Aorta (tissue), 5 donors: ENCODE data around the gene PRKAG2. TPM values are rescaled to one million over a fixed set of nuclear protein-coding genes. Genes with fewer than 3 reads are reported as not detected.
A peak's percentile ranks its signal among the peaks of the same experiment; 100 is the strongest.

Experiments
- ATAC-seq: fragments of 200-7000 bp; cut with Tn5 transposase; one replicate; pipeline ENCODE4 v1.9.1; 2022; ENCODE audit warnings: moderate library complexity; ENCODE audit not compliant: low FRiP score
- DNase-seq, 2 donors: peaks; one replicate each; pipeline ENCODE4 v3.0.0-alpha.2; 2020
- H3K27ac ChIP-seq, 2 donors: one replicate each; pipeline ENCODE4 v1.5.1; 2013; ENCODE audit warnings: low read length in 2 of 2, mild to moderate bottlenecking in 2 of 2, moderate library complexity in 2 of 2, control low read depth in 1 of 2, inconsistent platforms in 1 of 2, low read depth in 1 of 2
- H3K27me3 ChIP-seq, 2 donors: one replicate each; pipeline ENCODE4 v1.6.1; 2013; ENCODE audit warnings: control low read depth in 1 of 2, low read length in 1 of 2, mild to moderate bottlenecking in 1 of 2, moderate library complexity in 1 of 2; ENCODE audit not compliant: insufficient read depth in 2 of 2, control insufficient read depth in 1 of 2
- H3K36me3 ChIP-seq, 2 donors: one replicate each; pipeline ENCODE4 v1.6.1; 2013; ENCODE audit warnings: control low read depth in 1 of 2, low read length in 1 of 2, mild to moderate bottlenecking in 1 of 2; ENCODE audit not compliant: insufficient read depth in 2 of 2, control insufficient read depth in 1 of 2
- H3K4me1 ChIP-seq, 2 donors: one replicate each; pipeline ENCODE4 v1.6.1; 2013; ENCODE audit warnings: low read length in 2 of 2, control low read depth in 1 of 2, mild to moderate bottlenecking in 1 of 2, moderate library complexity in 1 of 2; ENCODE audit not compliant: insufficient read depth in 2 of 2, control insufficient read depth in 1 of 2
- H3K4me3 ChIP-seq, 2 donors: one replicate each; pipeline ENCODE4 v1.5.1; 2013; ENCODE audit warnings: low read length in 2 of 2, control low read depth in 1 of 2, mild to moderate bottlenecking in 1 of 2
- H3K9me3 ChIP-seq: one replicate; pipeline ENCODE4 v1.6.1; 2013; ENCODE audit warnings: mild to moderate bottlenecking, low read length; ENCODE audit not compliant: control insufficient read depth
- WGBS, 2 donors: extraction: QIAGEN DNeasy Blood & Tissue Kit; methylation state at CpG; one replicate each; pipeline ENCODE4 v1.1.7; 2013; 5-methylcytosine and 5-hydroxymethylcytosine counted together
- intact Hi-C, 2 donors: fragments of 100-400 bp; cut with DNase I; formaldehyde crosslinking; loops; one replicate each; pipeline versions ENCODE4 v1.14.2 to v1.15.0; 2022
- polyA plus RNA-seq, 2 donors: library from polyadenylated mRNA; stranded (reverse); fragments of 200-250 nt; gene quantifications; one replicate each; pipeline ENCODE4 v1.2.3, GENCODE V29; 2013
- total RNA-seq, 2 donors: library from RNA; stranded (reverse); fragmentation: NEBNext Ultra II Directional; extraction: Animal tissue kit (Norgen Biotek cat#: 25700); gene quantifications; one replicate each; pipeline ENCODE4 v1.2.1, GENCODE V29; 2021
- donor health status: healthy with polysubstance abuse.
- donor health status: Bipolar disorder and iron deficiency.
- donor health status: DM: no; HTN: no; CAD: no.
- donor health status: DM: no; HTN: no; CAD: no.
- donor health status: DM: yes; HTN: yes; CAD: no.

The PRKAG2 gene
- total and polyA plus RNA-seq, 4 donors = 34.0 to 69.9 (median 52.6) TPM

DNA sequence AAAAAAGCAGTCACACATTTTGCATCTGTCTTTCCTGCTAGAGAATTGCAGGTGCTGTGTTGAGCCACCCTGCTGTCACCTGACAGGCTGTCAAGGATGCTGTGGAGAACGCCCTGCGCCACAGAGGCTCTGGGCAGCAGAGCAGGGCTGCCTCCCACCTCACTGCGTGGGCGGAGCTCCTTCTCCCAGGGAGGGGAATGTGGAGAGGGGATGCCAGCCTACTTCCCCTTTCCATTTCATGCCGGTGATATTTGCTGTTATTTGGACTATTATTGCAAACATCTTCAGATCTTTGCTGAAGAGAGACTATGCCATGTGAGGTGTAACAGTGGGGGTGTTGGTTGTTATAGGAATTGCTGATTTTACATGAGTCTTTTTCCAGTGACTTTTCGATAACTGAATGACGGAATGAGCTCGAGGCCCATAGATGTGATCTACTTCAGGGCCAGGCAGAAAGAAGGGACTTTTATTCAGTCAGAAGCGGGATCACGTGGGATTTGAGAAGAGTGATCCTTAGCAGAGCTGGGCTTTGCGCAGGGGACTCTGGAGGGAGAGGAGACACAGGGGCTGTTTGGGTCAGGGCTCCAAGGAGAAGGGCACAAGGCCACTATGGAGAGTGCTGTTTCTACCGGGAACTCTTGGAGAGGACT lies 13.6 kb upstream of the PRKAG2 start:
- intact Hi-C loops = no loop called here

DNA sequence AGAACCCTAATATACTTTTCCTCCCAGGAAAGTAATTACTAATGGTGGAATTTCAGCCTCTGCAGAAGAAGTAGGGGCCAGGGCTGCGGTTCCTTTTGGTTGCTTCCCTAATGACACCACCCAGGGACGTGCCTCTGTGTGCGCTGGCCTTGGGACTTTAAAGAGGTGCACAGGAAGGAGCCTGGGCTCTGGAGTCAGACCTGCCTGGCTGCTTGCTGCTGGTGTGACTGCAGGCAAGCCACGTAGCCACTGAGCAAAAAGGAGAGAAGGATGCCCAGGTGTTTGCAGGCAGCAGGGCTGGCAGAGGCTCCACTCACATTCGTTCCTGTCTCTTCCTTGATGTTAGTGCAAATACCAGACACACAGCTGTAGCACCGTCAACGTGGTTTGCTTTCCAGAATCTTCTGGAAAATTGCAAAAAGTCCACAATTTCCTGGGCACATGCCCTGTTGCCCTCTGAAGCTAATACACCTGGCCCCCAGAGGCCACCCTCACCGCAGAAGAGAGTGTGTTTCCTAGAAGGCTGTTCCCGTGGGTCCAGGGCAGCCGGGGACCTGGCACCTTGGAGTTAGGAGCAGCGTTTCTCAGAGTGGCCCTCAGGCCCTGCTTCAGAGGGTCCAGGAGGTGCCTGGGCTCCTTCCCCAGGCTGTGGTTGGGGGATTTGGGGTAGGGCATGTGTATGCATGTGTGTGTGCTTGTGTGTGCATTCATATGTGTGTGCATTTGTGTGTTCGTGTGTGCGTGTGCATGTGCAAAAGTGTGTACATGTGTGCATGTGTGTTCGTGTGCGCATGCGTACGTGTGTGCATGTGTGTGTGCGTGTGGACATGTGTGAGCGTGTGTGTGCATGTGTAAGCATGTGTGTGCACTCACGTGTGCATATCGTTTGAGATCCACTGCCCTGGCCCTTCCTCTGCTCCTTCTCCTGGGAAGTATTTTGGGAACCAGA lies 12.8 kb upstream of the PRKAG2 start:
- no peak overlapping the region for H3K4me3 ChIP-seq
- ATAC-seq = no peak
- no peaks in the 10 kb centered on the region for H3K9me3 ChIP-seq
- 81 to 83% methylated on average over 21 of the region's 21 CpGs for WGBS, 2 donors
- H3K4me1 ChIP-seq = no peaks in the 10 kb centered on the region
- DNase-seq = peak in 1 of 2 donors; percentile 44
- H3K27ac ChIP-seq = no peak overlapping the region
- no peaks in the 10 kb centered on the region for H3K27me3 ChIP-seq
- intact Hi-C loops = no loop called here
- no peaks in the 10 kb centered on the region for H3K36me3 ChIP-seq

More for the DNA sequence above, 13.6 kb upstream of the PRKAG2 start:
- Histone ChIP-seq H3K27me3 (no peaks in the 10 kb centered on the region), H3K36me3 (no peaks in the 10 kb centered on the region), H3K4me1 (no peaks in the 10 kb centered on the region), H3K27ac (no peak overlapping the region), H3K4me3 (no peak overlapping the region), H3K9me3 (no peaks in the 10 kb centered on the region)
- ATAC-seq (no peak), DNase-seq (peak; percentile 44 to 64)
- WGBS, 2 donors = 70 to 75% methylated on average over 12 of the region's 12 CpGs

DNA sequence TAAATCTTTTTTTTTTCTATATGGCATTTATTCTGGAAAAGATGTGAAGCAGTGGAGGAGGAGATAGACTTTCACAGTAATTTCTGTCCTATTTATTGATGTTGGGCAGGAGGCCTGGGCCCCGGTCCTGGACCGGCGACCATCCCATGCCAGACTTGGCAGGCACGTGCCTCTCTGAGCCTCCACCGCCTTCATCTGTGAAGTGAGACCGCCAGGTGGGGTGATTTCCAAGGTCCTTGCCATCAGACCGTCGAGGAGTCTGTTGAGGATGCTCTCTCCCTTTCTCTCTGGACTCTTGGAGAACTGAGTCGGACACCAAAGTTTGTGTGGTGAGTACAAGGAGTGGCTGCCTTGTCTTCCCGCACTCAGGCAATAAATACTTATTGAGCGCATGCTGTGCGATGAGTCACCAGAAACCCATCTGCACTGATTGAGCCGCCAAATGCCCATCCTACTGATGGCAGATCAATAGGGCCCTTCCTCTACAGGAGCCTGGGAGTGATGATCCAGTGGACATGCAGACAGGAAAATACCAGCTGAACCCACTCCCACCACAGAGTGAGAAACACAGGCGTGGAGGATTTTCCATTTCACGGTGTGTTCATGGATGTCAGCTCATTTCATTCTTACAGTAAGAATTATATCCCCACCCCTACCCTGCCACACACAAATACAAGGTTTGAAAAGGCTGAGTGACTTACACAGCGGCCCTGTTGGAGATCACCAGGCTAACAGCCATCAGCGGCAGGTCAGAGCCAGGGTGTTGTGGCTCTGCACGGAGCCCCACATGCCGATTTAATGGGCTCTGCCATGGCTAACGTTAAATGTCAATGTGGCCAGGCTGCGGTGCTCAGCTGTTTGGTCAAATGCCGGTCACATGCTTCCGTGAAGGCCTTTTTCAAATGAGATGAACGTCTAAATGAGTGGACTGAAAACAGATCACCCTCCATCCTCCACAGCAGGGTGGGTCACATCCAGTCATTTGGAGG lies 11.5 kb upstream of the PRKAG2 start:
- Histone ChIP-seq H3K27me3 (no peaks in the 10 kb centered on the region), H3K4me1 (no peaks in the 10 kb centered on the region), H3K9me3 (no peaks in the 10 kb centered on the region), H3K36me3 (no peaks in the 10 kb centered on the region), H3K27ac (no peak overlapping the region), H3K4me3 (no peak overlapping the region)
- intact Hi-C loops = no loop called here
- no peak for DNase-seq
- no peak for ATAC-seq
- WGBS, 2 donors = 80 to 83% methylated on average over 24 of the region's 24 CpGs

DNA sequence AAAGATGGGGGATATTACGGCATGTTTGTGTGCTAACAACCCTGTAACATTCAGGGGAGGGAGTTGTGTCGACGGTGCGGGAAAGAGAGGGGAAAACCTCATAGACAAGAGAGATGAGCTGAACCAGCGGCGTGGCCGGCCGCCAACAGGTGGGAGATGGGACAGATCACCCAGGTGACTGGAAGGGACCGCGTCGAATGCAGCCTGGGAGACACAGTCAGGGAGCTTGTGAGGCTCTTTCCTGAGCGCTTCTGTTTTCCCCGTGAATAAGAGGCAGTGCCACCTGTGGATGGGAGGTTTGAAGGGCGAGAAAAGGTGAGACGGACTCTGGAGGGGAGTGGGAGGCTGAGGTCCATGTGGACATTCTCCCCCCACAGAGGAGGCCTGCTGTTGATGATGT lies 9.9 kb upstream of the PRKAG2 start:
- intact Hi-C loops = no loop called here
- no peaks in the 10 kb centered on the region for H3K27me3 ChIP-seq
- WGBS, 2 donors = 72 to 76% methylated on average over 15 of the region's 15 CpGs

DNA sequence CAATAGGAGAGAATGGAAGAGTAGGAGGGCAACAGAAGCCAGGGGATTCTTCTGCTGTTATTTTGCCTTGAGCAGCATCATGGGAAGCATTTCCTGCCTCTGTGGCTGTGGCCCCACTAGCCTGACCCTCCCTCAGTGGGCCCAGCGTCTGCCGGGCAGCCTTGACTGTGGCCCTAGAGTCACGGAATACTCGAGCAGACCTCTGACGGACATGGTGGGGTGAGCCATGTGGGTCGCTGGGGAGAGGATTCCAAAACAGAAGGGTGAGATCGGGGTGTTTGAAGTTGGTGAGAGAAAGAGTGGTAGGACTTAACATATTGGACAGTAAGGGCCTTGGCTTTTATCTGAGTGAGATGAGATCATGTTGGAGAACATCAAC lies 8.3 kb upstream of the PRKAG2 start:
- WGBS, 2 donors = 91 to 93% methylated on average over 7 of the region's 7 CpGs
- Histone ChIP-seq H3K4me3 (no peak overlapping the region), H3K27me3 (no peaks in the 10 kb centered on the region)

More for the DNA sequence above, 9.9 kb upstream of the PRKAG2 start:
- H3K36me3 ChIP-seq = no peaks in the 10 kb centered on the region
- H3K4me1 ChIP-seq = no peaks in the 10 kb centered on the region
- no peak overlapping the region for H3K27ac ChIP-seq
- H3K4me3 ChIP-seq = no peak overlapping the region
- DNase-seq = peak; percentile 38 to 76
- no peak for ATAC-seq
- no peaks in the 10 kb centered on the region for H3K9me3 ChIP-seq

DNA sequence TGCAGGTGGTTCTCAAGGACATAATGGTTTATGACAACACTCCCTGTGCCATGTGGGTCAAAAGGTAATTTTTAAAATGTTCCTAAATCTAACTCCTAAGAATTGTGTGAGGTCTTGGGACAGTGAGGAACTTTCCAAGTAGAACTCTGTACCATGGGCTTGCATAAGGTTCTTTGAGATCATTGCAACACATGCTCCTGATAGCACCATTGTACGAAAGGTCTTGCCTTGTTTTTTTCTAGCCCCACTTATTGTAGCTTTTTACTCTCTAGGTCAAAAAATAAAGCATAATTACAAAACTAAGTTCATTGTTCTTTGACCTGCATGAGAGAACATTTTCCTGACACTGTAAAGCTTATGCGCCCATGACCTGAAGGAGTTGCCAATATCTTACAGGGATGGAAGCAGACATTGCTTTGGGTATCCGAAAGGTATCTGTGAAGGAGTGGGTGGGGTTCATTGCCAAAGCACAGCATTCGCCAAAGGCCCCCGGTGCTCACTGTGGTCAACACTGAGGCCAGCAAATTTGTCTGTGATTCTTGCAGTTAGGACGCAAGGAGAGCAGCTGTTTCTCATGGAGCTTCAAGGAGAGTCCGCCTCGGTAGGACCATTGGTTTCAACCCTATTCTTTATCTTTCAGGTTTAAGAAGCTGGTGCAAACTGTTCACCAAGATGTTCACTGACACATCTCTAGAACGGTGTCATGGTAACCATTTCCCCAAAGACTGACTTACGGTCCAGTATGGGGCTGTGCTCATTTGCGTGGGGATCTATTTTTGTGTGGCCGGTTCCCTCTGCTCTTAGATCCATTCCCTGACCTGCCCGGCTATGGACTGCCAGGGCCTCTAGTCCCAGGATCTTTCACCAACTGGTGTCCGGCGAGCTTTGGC lies 7.6 kb upstream of the PRKAG2 start:
- H3K27me3 ChIP-seq = no peaks in the 10 kb centered on the region
- no peaks in the 10 kb centered on the region for H3K9me3 ChIP-seq
- no peak for ATAC-seq
- no peak overlapping the region for H3K27ac ChIP-seq
- H3K36me3 ChIP-seq = no peaks in the 10 kb centered on the region
- intact Hi-C loops = no loop called here
- H3K4me1 ChIP-seq = no peaks in the 10 kb centered on the region
- H3K4me3 ChIP-seq = no peak overlapping the region
- WGBS, 2 donors = 93% methylated on average over 15 of the region's 15 CpGs
- DNase-seq = peak in 1 of 2 donors; percentile 62

More for the DNA sequence above, 8.3 kb upstream of the PRKAG2 start:
- no peak for ATAC-seq
- intact Hi-C loops = no loop called here
- Histone ChIP-seq H3K27ac (no peak overlapping the region), H3K9me3 (no peaks in the 10 kb centered on the region), H3K36me3 (no peaks in the 10 kb centered on the region), H3K4me1 (no peaks in the 10 kb centered on the region)
- DNase-seq = peak in 1 of 2 donors; percentile 45

DNA sequence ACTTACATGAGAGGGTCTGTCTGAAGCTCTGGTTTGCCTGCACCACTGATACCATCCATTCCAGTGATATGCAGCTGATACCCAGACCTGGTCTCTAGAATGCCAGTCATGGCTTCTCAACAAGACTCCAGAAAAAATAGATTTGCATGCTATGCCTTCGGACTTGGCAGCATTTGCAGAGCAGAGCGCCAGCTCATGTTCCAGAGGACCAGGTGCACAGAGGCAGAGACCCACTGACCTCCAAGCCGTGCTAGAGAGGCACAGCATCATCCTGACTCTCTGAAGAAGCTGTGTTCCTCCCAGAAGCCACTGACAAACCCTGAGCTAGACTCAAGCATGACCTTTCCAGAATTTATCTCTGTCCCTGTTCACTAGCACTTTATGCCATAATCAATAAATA lies 6.9 kb upstream of the PRKAG2 start:
- Histone ChIP-seq H3K27ac (no peak overlapping the region), H3K9me3 (no peaks in the 10 kb centered on the region), H3K4me1 (no peaks in the 10 kb centered on the region), H3K36me3 (no peaks in the 10 kb centered on the region), H3K4me3 (no peak overlapping the region), H3K27me3 (no peaks in the 10 kb centered on the region)
- no peak for ATAC-seq
- intact Hi-C loops = no loop called here
- WGBS, 2 donors = 79 to 81% methylated on average over 3 of the region's 3 CpGs
- peak in 1 of 2 donors; percentile 26 for DNase-seq
